A172 (cell line): ENCODE results near the gene SIPA1L2. TPM values are rescaled to one million over a fixed set of nuclear protein-coding genes. Genes with fewer than 3 reads are reported as not detected.

Source experiments
- DNase-seq: peaks from one replicate; pipeline ENCODE4 v3.0.0-alpha.2; 2015; ENCODE audit warnings: low spot score
- total RNA-seq: library from RNA; depleted of rRNA; stranded (reverse); fragments of >200 nt; shearing (Covaris generic); gene quantifications from 2 replicates; pipeline ENCODE4 v1.2.3, GENCODE V29; 2014; rRNA removed

Gene SIPA1L2, protein sequence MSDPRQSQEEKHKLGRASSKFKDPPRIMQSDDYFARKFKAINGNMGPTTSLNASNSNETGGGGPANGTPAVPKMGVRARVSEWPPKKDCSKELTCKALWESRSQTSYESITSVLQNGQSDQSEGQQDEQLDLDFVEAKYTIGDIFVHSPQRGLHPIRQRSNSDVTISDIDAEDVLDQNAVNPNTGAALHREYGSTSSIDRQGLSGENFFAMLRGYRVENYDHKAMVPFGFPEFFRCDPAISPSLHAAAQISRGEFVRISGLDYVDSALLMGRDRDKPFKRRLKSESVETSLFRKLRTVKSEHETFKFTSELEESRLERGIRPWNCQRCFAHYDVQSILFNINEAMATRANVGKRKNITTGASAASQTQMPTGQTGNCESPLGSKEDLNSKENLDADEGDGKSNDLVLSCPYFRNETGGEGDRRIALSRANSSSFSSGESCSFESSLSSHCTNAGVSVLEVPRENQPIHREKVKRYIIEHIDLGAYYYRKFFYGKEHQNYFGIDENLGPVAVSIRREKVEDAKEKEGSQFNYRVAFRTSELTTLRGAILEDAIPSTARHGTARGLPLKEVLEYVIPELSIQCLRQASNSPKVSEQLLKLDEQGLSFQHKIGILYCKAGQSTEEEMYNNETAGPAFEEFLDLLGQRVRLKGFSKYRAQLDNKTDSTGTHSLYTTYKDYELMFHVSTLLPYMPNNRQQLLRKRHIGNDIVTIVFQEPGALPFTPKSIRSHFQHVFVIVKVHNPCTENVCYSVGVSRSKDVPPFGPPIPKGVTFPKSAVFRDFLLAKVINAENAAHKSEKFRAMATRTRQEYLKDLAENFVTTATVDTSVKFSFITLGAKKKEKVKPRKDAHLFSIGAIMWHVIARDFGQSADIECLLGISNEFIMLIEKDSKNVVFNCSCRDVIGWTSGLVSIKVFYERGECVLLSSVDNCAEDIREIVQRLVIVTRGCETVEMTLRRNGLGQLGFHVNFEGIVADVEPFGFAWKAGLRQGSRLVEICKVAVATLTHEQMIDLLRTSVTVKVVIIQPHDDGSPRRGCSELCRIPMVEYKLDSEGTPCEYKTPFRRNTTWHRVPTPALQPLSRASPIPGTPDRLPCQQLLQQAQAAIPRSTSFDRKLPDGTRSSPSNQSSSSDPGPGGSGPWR (N-terminal part only)
- total RNA-seq: 0.77 and 1.2 TPM in 2 replicates

- DNase-seq: peak; percentile 75
These were observed at the start of gene SIPA1L2 for GRCh38 chr1:232630047-232630893. TSS of gene SIPA1L2 (minus strand) at chr1:232630133. CDS start at chr1:232515339, 114,794 bp downstream.

DNA sequence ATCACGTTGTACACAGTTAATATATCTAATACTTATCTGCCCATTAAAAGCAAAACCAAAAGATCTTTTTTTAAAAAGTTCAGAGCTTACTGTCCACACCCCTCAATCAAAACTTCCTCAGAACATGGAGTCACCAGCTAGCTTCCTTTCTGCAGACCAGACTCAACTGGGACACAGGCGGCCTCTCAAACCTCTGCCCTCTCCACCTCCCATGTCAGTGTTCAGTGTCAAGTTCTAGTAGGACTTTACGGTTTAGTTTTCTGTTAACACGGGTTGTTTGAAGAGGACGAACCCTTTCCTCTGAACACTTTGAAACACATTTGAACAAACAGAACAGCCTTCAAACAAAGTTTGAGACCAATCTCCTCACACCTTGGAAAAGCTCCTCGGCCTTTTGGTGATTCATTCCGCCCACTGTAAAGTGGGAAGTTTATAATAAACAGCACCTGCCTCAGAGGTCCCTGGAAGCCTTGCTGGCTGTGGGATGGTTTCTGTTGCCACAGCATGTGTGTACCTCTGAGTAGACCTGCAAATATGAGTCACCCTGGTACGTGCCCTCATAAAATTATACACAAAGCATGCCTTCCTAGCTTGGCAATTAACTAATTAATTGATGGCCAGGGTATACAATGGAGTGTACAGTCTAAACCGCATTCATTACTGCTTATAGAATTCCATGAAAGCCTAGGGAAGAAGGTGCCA is 48.4 kb upstream of the SIPA1L2 start:
- DNase-seq: peak; percentile 13

DNA sequence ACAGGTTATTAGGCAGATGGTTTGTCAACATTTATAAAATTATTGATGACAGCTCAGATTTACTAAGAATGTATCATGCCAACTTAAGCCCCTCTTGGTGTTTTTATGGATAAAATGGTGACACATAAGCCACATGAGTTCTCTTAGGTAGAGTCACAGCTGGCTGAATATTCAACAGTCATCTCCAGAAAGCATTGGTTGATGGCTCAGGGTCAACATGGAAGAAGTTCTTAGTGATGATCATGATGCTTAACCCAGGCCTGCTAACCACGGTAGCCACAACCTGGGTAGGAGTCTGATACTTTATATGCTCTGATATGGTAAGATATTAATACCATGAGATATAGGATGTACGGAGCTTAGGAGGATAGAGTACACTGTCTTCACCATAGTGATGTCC is 46.4 kb upstream of the SIPA1L2 start:
- DNase-seq: no peak

- no peak for DNase-seq
These were observed 46.0 kb upstream of the SIPA1L2 start for GRCh38 chr1:232675898-232676297.

DNA sequence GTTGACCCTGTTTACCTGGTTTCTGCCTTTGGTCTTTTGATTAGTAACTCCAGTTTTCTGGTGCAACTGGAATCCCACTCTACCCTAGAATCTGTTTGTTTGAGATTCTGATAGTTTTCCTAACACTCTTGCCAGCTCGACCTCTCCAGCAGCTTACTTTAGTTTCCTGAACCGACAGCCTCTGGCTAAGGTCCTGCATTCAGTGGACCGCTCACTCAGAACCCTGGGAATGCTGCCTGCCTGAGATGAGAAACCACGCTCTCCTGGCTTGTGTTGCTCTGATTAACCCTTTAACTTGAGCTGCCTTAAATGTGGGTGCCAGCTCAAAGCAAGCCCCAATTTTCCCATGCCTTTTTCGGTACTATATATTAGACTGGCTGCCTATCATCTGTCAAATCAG is 45.3 kb upstream of the SIPA1L2 start:
- DNase-seq: no peak

GRCh38 chr1:232673256-232673655 is 43.3 kb upstream of the SIPA1L2 start:
- DNase-seq: no peak

DNA sequence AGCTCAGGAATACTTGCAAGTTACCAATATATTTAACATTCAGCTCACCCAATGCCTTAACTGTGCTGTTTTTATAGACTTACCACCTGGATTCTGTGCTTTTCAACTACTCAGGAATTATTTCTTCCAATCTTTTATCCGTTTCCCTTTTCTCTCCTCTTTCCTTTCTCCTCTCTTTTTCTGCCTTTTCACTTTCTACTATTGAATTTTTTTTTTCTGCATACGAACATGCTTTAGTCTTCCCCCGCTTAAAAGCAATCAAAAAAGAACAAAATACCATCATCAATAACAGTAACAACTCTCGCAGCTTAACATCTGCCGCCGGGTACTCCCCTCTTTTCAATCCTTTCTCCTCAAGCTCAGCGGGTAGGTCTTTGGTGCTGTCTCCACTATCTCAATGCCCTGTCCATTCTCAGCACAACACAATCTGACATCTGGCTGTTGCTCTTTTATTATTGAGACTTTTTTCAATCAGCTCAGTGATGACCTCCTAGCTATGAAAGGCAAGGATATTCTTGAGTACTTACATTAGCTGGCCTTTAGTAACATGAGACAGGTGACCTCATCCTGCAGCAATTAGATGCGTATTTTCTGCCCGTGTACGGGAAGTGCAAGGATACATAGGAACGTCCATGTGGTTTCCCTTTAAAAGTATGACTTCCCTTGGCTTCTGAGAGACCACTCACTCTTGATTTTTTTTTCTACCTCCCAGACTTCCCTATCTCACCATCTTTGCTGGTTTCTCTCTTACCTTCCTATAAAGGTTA is 40.2 kb upstream of the SIPA1L2 start:
- DNase-seq: no peak

DNA sequence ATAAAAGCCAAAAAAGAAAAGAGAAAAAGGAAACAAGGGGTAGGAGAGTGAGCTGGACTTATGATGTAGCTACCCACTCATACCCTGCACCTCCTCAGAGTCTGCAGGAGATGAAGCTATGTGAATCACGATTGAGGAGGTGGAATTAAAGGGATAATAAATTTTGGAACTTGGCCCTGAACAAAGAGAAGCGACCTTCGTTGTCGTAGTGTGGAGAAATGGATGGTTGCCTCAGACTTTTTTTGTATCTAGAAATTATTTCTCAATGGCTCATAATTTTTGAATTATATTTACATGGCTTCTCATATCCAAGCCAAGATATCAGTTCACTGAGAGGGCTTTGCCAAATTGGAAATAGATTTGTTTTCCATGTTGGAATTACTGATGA is 37.8 kb upstream of the SIPA1L2 start:
- no peak for DNase-seq

- DNase-seq: no peak
These were observed 37.3 kb upstream of the SIPA1L2 start for GRCh38 chr1:232667094-232667777.

- DNase-seq: no peak
These were observed 35.2 kb upstream of the SIPA1L2 start for GRCh38 chr1:232664844-232665777.

DNA sequence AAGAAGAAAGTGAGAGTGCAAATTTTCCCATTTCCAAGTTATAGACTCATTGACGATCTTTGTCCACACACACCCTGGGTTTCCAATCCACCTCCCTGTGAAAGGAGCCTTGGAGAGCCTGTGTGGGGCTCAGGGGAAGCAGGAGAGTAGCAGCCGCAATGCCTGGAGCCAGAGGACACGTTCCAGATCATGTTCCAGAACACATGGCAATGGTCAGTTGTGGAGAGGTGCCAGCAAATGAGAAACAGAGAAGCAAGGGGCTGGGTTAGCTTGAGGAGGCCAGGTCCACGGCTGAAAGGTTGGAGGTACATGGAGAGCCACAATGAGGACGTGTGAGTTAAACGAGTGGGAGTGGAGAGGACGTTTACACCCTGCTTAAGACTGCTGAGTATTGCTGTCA is 33.0 kb upstream of the SIPA1L2 start:
- no peak for DNase-seq

GRCh38 chr1:232658386-232658785 is 28.5 kb upstream of the SIPA1L2 start:
- no peak for DNase-seq

- no peak for DNase-seq
These were observed 27.6 kb upstream of the SIPA1L2 start for GRCh38 chr1:232657426-232658005.

DNA sequence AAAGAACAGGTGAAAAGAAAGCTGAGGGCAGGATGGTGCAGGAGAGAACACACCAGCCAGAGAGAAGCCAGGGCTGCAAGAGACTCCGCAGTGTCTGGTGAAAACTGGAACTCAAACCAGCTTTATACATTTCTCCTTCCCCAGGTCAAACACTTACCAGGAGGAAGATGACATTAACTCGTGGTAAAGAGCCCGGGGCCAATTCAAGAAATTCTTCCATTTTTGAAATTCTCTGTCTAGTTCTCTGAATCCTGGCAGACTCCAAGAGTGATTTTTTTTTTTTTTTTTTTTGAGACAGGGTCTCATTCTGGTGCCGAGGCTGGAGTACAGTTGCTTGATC is 25.8 kb upstream of the SIPA1L2 start:
- DNase-seq: no peak

GRCh38 chr1:232655028-232655745 is 25.3 kb upstream of the SIPA1L2 start:
- peak; percentile 52 for DNase-seq

GRCh38 chr1:232653789-232654188 is 23.9 kb upstream of the SIPA1L2 start:
- DNase-seq: no peak

- DNase-seq: no peak
These were observed 20.9 kb upstream of the SIPA1L2 start for GRCh38 chr1:232650845-232651244.
